Measurements from ENCODE around the gene ZNF586. TPM values are rescaled to one million over a fixed set of nuclear protein-coding genes. Genes with fewer than 3 reads are reported as not detected.
"Not testable (repeated sequence)": the region's sequence is repeated elsewhere in the genome, so short reads cannot be mapped to it uniquely, and the experiment has no call there.

The ZNF586 gene
- total RNA-seq, 4 donors from 2014 or later = 20.6 to 47.4 (median 26.8) TPM

DNA sequence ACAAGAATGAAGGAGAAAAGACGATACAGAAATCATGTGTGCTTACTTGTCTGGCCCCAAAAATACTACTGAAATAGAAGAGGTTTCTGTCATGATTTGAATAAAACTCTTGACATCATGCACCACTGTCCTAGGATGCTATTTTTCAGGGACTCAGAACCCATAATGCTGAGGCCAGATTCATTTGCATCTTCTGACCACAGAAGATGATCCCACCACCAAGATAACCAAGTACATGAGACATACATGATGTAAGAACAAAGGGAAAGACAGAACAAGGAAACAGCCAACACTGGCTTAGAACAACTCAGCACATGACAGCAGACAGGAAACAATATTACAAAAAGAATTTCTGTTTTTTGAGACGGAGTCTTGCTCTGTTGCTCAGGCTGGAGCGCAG is 42.8 kb downstream of the ZNF586 start:
- peaks cover 34% of the 10 kb centered on the region for H3K36me3 ChIP-seq
- H3K27ac ChIP-seq = no peak overlapping the region
- peaks cover 23% of the 10 kb centered on the region for H3K4me1 ChIP-seq
- no peak for DNase-seq (ENCODE audit: low spot score in 2 of 2)
- H3K9me3 ChIP-seq = no peaks in the 10 kb centered on the region
- no peaks in the 10 kb centered on the region for H3K27me3 ChIP-seq
- H3K4me3 ChIP-seq = no peak overlapping the region
- TF ChIP-seq, protein P1, sequence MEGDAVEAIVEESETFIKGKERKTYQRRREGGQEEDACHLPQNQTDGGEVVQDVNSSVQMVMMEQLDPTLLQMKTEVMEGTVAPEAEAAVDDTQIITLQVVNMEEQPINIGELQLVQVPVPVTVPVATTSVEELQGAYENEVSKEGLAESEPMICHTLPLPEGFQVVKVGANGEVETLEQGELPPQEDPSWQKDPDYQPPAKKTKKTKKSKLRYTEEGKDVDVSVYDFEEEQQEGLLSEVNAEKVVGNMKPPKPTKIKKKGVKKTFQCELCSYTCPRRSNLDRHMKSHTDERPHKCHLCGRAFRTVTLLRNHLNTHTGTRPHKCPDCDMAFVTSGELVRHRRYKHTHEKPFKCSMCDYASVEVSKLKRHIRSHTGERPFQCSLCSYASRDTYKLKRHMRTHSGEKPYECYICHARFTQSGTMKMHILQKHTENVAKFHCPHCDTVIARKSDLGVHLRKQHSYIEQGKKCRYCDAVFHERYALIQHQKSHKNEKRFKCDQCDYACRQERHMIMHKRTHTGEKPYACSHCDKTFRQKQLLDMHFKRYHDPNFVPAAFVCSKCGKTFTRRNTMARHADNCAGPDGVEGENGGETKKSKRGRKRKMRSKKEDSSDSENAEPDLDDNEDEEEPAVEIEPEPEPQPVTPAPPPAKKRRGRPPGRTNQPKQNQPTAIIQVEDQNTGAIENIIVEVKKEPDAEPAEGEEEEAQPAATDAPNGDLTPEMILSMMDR (IDR thresholded peaks at IDR 0.05) = no peak
- TF ChIP-seq POLR2AphosphoS5 (IDR thresholded peaks at IDR 0.05) (no peak), POLR2A (IDR thresholded peaks at IDR 0.05) (no peak), EP300 (IDR thresholded peaks at IDR 0.05) (no peak)
- WGBS = 89% methylated on average over 3 of the region's 3 CpGs

DNA sequence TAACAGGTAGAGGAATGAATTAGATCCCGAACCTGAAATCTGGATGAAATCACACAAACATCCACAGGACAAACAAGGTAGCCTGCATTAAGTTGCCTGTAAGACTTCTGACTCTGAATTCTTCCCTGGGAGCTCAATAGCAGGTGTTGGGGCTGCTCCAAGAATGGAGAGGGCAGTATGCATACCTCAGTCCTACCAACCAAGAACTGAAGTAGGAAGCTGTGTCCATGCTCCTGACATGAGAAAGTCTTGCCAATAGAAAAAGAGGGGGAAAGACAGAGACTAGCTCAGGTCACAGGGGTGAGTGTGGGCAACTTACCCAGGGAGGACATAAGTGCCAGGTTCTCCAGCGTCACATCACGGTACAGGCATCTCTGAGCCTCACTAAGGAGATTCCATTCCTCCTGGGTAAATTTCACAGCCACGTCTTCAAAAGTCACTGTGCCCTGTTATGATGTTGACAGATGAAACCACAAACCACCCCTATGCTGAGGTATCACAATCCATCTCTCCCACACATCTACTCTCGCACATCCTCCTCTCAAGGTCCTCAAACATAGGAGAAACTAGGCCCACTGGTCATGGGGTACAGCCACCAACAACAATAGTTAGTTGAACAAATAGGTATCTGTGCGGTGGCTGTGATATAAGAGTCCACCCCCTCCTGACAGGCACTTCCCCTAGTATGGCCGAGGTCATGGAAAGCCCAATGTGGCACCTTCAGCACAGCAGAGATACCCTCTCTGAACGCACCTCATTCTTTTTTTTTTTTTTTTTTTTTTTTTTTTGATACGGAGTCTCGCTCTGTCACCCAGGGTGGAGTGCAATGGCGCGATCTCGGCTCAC is 43.7 kb downstream of the ZNF586 start:
- peak overlapping the region; percentile 87 for H3K4me3 ChIP-seq
- peaks cover 24% of the 10 kb centered on the region for H3K36me3 ChIP-seq
- peaks cover 23% of the 10 kb centered on the region for H3K4me1 ChIP-seq
- H3K27ac ChIP-seq, H3K9me3 ChIP-seq, H3K27me3 ChIP-seq: not testable (repeated sequence)
- WGBS = 86% methylated on average over 12 of the region's 13 CpGs
- DNase-seq (ENCODE audit: low spot score in 2 of 2) = peak in 1 of 2 donors; percentile 41

DNA sequence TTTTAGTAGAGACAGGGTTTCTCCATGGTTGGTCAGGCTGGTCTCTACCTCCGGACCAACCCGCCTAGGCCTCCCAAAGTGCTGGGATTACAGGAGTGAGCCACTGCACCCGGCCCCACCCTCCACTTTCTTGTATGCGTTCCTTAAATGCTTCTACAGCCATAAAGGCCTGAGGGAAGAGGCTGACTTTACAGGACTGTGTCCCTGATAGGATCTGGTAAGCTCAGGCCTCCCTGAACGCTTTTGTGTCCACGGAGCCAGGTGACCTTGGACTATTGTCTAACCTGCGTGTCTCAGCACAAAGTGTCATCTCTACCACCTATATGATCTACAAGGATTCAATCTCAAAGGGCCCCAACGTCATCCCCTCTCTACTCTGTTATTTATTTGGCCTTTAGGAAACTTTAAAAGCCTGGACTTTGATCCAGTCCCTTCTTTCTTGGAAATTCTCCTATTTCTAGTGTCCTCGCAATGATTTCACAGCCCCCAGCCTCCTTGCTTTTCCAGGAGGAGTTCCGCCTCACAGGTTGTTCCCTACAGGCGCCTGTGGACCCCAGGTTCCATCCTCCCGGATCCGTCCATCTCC is 44.5 kb downstream of the ZNF586 start:
- TF ChIP-seq, protein P1 (IDR thresholded peaks at IDR 0.05) = no peak
- TF ChIP-seq EP300 (IDR thresholded peaks at IDR 0.05) (no peak), POLR2AphosphoS5 (IDR thresholded peaks at IDR 0.05) (no peak), POLR2A (IDR thresholded peaks at IDR 0.05) (no peak)
- Histone ChIP-seq H3K9me3 (no peaks in the 10 kb centered on the region), H3K27ac (peak overlapping the region; percentile 82), H3K4me3 (peak overlapping the region; percentile 87), H3K36me3 (peaks cover 20% of the 10 kb centered on the region), H3K27me3 (no peaks in the 10 kb centered on the region), H3K4me1 (peaks cover 27% of the 10 kb centered on the region)
- peak in 1 of 2 donors; percentile 72 for DNase-seq (ENCODE audit: low spot score in 2 of 2)
- WGBS = 20% methylated on average over 13 of the region's 13 CpGs

DNA sequence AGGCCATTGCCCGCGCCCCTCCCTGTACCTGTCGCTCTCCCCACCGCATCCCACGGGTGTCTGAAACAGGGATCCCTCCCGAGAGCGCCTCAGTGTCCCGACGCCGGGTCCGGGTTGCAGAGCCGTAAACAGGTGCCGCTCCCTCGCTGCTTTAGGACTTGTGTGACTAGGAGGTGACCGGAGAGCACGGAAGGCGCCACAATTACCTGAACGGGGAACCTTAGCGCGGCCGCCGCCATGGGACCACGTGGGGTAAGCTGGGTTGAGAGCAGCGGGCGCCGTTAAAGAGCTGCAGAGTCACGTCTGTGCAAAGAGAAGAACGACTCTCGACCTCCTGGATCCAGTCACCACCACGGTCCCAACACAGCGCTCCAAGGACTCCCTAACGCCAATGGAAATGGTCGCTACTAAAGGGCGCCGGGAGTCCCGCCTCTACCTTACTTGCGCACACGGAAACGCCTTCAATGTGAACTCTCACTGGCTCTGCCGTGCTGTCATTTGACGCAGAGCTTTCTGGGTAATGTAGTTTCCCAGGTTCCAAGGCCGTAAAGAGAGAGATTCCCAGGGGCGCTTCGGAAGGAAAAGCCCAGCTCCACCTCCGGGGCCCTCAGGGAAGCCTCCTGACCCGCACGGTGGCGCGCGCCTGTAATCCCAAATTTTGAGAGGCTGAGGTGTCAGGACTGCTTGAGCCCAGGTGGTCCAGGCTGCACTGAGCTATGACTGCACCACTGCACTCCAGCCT is 45.2 kb downstream of the ZNF586 start, which contains the start of gene ZNF552:
Gene ZNF552 (minus strand): TSS at position 409 of the 742 bp plus-strand sequence. CDS start 170 bp downstream, at position 239.
- no peaks in the 10 kb centered on the region for H3K9me3 ChIP-seq
- peak within 1 kb of the TSS; percentile 87 for H3K4me3 ChIP-seq
- peak within 1 kb of the TSS; percentile 82 for H3K27ac ChIP-seq
- under 1% methylated on average over 22 of the region's 50 CpGs for WGBS
- H3K4me1 ChIP-seq = peaks cover 27% of the 10 kb centered on the region
- peaks cover 13% of the 10 kb centered on the region for H3K36me3 ChIP-seq
- TF ChIP-seq POLR2AphosphoS5 (IDR thresholded peaks at IDR 0.05) (peak in 1 of 3 donors; percentile 58), EP300 (IDR thresholded peaks at IDR 0.05) (no peak), POLR2A (IDR thresholded peaks at IDR 0.05) (peak in 1 of 2 donors; percentile 52)
- H3K27me3 ChIP-seq = no peaks in the 10 kb centered on the region
- peak; percentile 83 to 90 for DNase-seq (ENCODE audit: low spot score in 2 of 2)

DNA sequence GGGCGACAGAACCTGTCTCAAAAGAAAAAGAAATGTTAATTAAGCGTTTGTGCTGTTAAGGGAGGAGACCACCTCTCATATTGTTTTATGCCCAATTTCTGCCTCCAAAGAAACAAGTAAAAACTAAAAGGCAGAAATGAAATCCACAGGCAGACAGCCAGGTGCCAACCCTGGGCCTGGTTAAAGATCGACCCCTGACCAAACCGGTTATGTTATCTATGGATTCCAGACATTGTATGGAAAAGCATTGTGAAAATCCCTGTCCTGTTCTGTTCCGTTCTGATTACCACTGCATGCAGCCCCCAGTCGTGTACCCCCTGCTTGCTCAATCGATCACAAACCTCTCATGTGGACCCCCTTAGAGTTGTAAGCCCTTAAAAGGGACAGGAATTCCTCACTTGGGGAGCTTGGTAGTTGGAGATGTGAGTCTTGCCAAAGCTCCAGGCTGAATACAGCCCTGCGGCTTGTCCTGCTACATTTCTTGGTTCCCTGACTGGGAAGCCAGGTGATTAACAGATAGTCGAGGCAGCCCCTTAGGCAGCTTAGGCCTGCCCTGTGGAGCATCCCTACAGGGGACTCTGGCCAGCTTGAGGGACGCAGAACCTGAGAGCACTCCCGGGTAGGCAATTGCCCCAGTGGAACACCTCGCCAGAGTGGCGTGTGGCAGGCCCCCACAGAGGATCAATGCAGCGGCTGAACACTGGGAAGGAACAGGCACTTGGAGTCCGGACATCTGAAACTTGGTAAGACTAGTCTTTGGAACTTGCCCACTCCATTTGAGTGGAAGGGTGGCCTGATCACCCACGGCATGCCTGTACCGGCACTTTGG is 46.0 kb downstream of the ZNF586 start:
- H3K27ac ChIP-seq = no peak overlapping the region
- no peaks in the 10 kb centered on the region for H3K9me3 ChIP-seq
- peaks cover 32% of the 10 kb centered on the region for H3K4me1 ChIP-seq
- 81% methylated on average over 13 of the region's 17 CpGs for WGBS
- DNase-seq (ENCODE audit: low spot score in 2 of 2) = peak in 1 of 2 donors; percentile 43
- H3K4me3 ChIP-seq = peak overlapping the region; percentile 87
- TF ChIP-seq, protein P1 (IDR thresholded peaks at IDR 0.05) = no peak
- TF ChIP-seq EP300 (IDR thresholded peaks at IDR 0.05) (no peak), POLR2A (IDR thresholded peaks at IDR 0.05) (no peak), POLR2AphosphoS5 (IDR thresholded peaks at IDR 0.05) (no peak)
- no peaks in the 10 kb centered on the region for H3K27me3 ChIP-seq
- H3K36me3 ChIP-seq = peaks cover 10% of the 10 kb centered on the region
